Measurements from ENCODE around the gene MAGEB2.

MAGEB2 gene

DNA sequence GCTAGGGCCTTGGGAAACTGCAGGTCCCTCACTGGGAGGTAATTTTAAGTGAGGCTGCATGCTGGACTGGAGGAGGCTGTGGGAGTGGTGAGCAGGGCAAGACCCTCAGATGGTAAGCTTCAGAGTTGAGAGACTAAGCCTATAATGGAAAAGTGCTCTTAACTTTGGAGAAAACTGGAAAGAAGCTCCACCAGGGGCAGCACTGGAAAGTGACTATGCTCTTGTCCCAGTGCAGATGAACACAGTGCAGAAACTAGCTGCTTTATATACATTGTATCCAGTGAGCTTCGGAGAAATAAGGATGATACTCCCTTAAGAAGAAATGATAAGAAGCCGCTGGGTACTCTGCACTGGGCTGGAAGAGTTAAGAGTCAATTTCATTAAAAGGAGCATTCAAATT, 3.2 kb upstream of the MAGEB2 start:
- TF ChIP-seq, protein P1, sequence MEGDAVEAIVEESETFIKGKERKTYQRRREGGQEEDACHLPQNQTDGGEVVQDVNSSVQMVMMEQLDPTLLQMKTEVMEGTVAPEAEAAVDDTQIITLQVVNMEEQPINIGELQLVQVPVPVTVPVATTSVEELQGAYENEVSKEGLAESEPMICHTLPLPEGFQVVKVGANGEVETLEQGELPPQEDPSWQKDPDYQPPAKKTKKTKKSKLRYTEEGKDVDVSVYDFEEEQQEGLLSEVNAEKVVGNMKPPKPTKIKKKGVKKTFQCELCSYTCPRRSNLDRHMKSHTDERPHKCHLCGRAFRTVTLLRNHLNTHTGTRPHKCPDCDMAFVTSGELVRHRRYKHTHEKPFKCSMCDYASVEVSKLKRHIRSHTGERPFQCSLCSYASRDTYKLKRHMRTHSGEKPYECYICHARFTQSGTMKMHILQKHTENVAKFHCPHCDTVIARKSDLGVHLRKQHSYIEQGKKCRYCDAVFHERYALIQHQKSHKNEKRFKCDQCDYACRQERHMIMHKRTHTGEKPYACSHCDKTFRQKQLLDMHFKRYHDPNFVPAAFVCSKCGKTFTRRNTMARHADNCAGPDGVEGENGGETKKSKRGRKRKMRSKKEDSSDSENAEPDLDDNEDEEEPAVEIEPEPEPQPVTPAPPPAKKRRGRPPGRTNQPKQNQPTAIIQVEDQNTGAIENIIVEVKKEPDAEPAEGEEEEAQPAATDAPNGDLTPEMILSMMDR (IDR thresholded peaks at IDR 0.05; ENCODE audit: insufficient read depth, low read depth, low read length, missing control alignments), result no peak
- no peak overlapping the region for H3K4me3 ChIP-seq (ENCODE audit: low read length)
- no peak for DNase-seq (ENCODE audit: low read depth)

GRCh38 chrX:30217465-30217864, 2.1 kb downstream of the MAGEB2 start:
- TF ChIP-seq, protein P1 (IDR thresholded peaks at IDR 0.05; ENCODE audit: insufficient read depth, low read depth, low read length, missing control alignments), result no peak
- no peak for DNase-seq (ENCODE audit: low read depth)
- H3K4me3 ChIP-seq (ENCODE audit: low read length), result no peak overlapping the region

- no peak for DNase-seq (ENCODE audit: low read depth)
- no peak overlapping the region for H3K4me3 ChIP-seq (ENCODE audit: low read length)
- TF ChIP-seq, protein P1 (IDR thresholded peaks at IDR 0.05; ENCODE audit: insufficient read depth, low read depth, low read length, missing control alignments), result no peak
Measured at GRCh38 chrX:30219372-30219771, 4.0 kb downstream of the MAGEB2 start.

GRCh38 chrX:30220661-30221060, 5.3 kb downstream of the MAGEB2 start:
- no peak overlapping the region for H3K4me3 ChIP-seq (ENCODE audit: low read length)
- no peak for DNase-seq (ENCODE audit: low read depth)
- TF ChIP-seq, protein P1 (IDR thresholded peaks at IDR 0.05; ENCODE audit: insufficient read depth, low read depth, low read length, missing control alignments), result no peak

DNA sequence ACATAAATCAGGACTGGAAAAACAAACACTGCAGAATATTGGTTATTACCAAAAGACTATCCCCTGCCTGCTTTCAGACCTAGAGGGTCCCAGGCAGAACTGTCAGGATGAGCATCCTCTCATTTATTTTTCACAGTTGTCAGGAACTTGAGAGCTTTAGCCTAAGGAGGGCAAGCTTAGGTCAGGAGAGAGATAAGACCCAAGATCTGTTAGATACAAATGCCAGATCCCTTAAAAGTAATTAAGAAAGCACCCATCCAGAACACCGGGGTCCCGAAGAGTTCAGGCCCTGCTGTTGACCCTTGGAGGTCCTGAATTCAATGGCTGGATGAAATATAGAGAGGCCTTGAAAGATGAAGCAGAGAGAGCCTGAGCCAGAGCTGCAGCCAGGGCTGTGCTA, 9.2 kb downstream of the MAGEB2 start:
- DNase-seq (ENCODE audit: low read depth), result no peak
- H3K4me3 ChIP-seq (ENCODE audit: low read length), result no peak overlapping the region
- TF ChIP-seq, protein P1 (IDR thresholded peaks at IDR 0.05; ENCODE audit: insufficient read depth, low read depth, low read length, missing control alignments), result no peak

DNA sequence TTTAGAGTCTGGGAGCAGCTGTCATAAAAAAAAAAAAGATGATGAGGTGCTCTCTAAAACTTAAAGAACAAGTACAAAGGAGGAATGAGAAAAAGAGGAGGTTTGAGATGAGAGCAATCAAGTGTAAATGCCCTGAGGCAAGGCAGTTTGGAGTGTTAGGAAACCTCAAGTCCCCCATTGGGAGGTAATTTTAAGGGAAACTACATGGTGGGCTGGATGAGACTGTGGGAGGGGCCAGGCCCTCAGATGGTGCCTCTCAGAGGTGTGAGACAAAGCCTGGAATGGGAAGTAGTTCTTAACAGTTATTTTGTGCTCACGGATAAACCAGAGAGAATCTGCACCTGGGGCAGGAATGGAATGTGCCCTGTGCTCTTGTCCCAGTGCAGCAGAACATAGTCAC, 13.2 kb downstream of the MAGEB2 start:
- no peak for DNase-seq (ENCODE audit: low read depth)
- H3K4me3 ChIP-seq (ENCODE audit: low read length), result no peak overlapping the region
- TF ChIP-seq, protein P1 (IDR thresholded peaks at IDR 0.05; ENCODE audit: insufficient read depth, low read depth, low read length, missing control alignments), result no peak

DNA sequence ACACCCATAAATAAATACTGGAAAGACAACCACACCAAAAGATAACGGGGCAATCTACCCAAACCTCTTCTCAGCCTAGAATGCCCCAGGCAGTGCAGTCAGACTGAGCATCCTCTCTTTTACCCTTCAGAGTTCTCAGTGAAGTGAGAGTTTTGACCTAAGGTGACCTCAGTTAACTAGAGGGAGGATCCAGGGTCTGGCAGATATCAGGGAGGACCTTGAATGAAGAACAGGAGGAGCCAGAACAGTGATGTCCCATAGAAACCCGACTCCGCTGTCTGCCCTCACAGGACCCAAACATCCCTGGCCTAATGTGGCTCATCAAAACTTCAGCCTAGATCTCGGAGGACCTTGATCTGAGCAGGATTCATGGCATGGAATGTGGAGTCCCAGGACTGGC, 15.0 kb downstream of the MAGEB2 start, which contains the start of gene MAGEB3:
MAGEB3 (plus strand) TSS at position 263 of the 400 bp plus-strand sequence. CDS start 5,268 bp downstream, outside the sequence.
- DNase-seq (ENCODE audit: low read depth), result no peak
- no peak within 1 kb of the TSS for H3K4me3 ChIP-seq (ENCODE audit: low read length)
- TF ChIP-seq, protein P1 (IDR thresholded peaks at IDR 0.05; ENCODE audit: insufficient read depth, low read depth, low read length, missing control alignments), result no peak
